Measurements from ENCODE around the gene RUFY1. TPM values are rescaled to one million over a fixed set of nuclear protein-coding genes. Genes with fewer than 3 reads are reported as not detected.
"Not testable (repeated sequence)": the region's sequence is repeated elsewhere in the genome, so short reads cannot be mapped to it uniquely, and the experiment has no call there.

RUFY1 gene
- total and polyA plus RNA-seq, 2 donors (not counting 3 experiments of a cell fraction or from before 2014, with no cell fraction given): 25.6 to 44.9 TPM

- POLR2A ChIA-PET; H3K9me3 ChIP-seq (replicated peaks; ENCODE audit: control insufficient read depth, insufficient read depth, low read length); dilution Hi-C loops (cut with MboI; ENCODE audit: extremely low pct_ligation_motif_present, low sequenced_read_pairs); intact Hi-C loops (cut with micrococcal nuclease); H3K27me3 ChIP-seq (ENCODE audit: control insufficient read depth in 2 of 2, insufficient read depth in 2 of 2, low read length in 2 of 2); H3K9me1 ChIP-seq (replicated peaks; ENCODE audit: control insufficient read depth, extremely low read depth, insufficient read depth, low read length); H3K79me2 ChIP-seq (ENCODE audit: control insufficient read depth, insufficient read depth, low read length); H4K20me1 ChIP-seq (replicated peaks; ENCODE audit: control insufficient read depth, extremely low read depth, insufficient read depth, low read length); CTCF ChIA-PET; H3K36me3 ChIP-seq (ENCODE audit: control insufficient read depth in 2 of 2, extremely low read depth in 1 of 2, insufficient read depth in 2 of 2, low read length in 2 of 2); H3K4me1 ChIP-seq (ENCODE audit: control insufficient read depth, extremely low read depth, insufficient read depth, low read length); BruUV-seq (replicated peaks); H3K9ac ChIP-seq (replicated peaks; ENCODE audit: extremely low read depth, insufficient read depth, low read length); H3K27ac ChIP-seq (ENCODE audit: insufficient read depth, low read depth, low read length); H3K4me2 ChIP-seq (ENCODE audit: insufficient read depth, low read length); DNase-seq (ENCODE audit: low read depth, low spot score): not testable (repeated sequence)
- FAIRE-seq: peak; percentile 96
- H3K4me3 ChIP-seq (replicated peaks in 1 of 3; ENCODE audit: insufficient read depth in 1 of 3, low read depth in 1 of 3, low read length in 3 of 3): peak overlapping the region in 1 of 3 experiments; percentile 13
- peak overlapping the region; percentile 62 for H2AFZ ChIP-seq (ENCODE audit: low read depth, low read length)
Measured at GRCh38 chr5:179634370-179635172, 84.2 kb downstream of the RUFY1 start.

- FAIRE-seq; POLR2A ChIA-PET; DNase-seq (ENCODE audit: low read depth, low spot score); H3K36me3 ChIP-seq (ENCODE audit: control insufficient read depth in 2 of 2, extremely low read depth in 1 of 2, insufficient read depth in 2 of 2, low read length in 2 of 2); H3K4me3 ChIP-seq (replicated peaks in 1 of 3; ENCODE audit: insufficient read depth in 1 of 3, low read depth in 1 of 3, low read length in 3 of 3); H4K20me1 ChIP-seq (replicated peaks; ENCODE audit: control insufficient read depth, extremely low read depth, insufficient read depth, low read length); H3K4me2 ChIP-seq (ENCODE audit: insufficient read depth, low read length); H3K9ac ChIP-seq (replicated peaks; ENCODE audit: extremely low read depth, insufficient read depth, low read length); BruUV-seq (replicated peaks); H3K27me3 ChIP-seq (ENCODE audit: control insufficient read depth in 2 of 2, insufficient read depth in 2 of 2, low read length in 2 of 2); intact Hi-C loops (cut with micrococcal nuclease); H3K4me1 ChIP-seq (ENCODE audit: control insufficient read depth, extremely low read depth, insufficient read depth, low read length); H2AFZ ChIP-seq (ENCODE audit: low read depth, low read length); H3K9me1 ChIP-seq (replicated peaks; ENCODE audit: control insufficient read depth, extremely low read depth, insufficient read depth, low read length); H3K9me3 ChIP-seq (replicated peaks; ENCODE audit: control insufficient read depth, insufficient read depth, low read length); H3K79me2 ChIP-seq (ENCODE audit: control insufficient read depth, insufficient read depth, low read length); dilution Hi-C loops (cut with MboI; ENCODE audit: extremely low pct_ligation_motif_present, low sequenced_read_pairs); H3K27ac ChIP-seq (ENCODE audit: insufficient read depth, low read depth, low read length): not testable (repeated sequence)
- CTCF ChIA-PET: interaction anchor here (2.4 kb wide), 1 partner anchor 29 kb away, joined by 8 read pairs; no protein-coding TSS in a partner anchor
Measured at GRCh38 chr5:179639296-179639695, 88.9 kb downstream of the RUFY1 start.

GRCh38 chr5:179641745-179642144 is 91.4 kb downstream of the RUFY1 start:
- H3K9me1 ChIP-seq (replicated peaks; ENCODE audit: control insufficient read depth, extremely low read depth, insufficient read depth, low read length); H4K20me1 ChIP-seq (replicated peaks; ENCODE audit: control insufficient read depth, extremely low read depth, insufficient read depth, low read length); intact Hi-C loops (cut with micrococcal nuclease); H3K4me3 ChIP-seq (replicated peaks in 1 of 3; ENCODE audit: insufficient read depth in 1 of 3, low read depth in 1 of 3, low read length in 3 of 3); H3K9me3 ChIP-seq (replicated peaks; ENCODE audit: control insufficient read depth, insufficient read depth, low read length); H2AFZ ChIP-seq (ENCODE audit: low read depth, low read length); dilution Hi-C loops (cut with MboI; ENCODE audit: extremely low pct_ligation_motif_present, low sequenced_read_pairs); FAIRE-seq; H3K36me3 ChIP-seq (ENCODE audit: control insufficient read depth in 2 of 2, extremely low read depth in 1 of 2, insufficient read depth in 2 of 2, low read length in 2 of 2); BruUV-seq (replicated peaks); POLR2A ChIA-PET; H3K27ac ChIP-seq (ENCODE audit: insufficient read depth, low read depth, low read length); H3K9ac ChIP-seq (replicated peaks; ENCODE audit: extremely low read depth, insufficient read depth, low read length); DNase-seq (ENCODE audit: low read depth, low spot score); H3K4me2 ChIP-seq (ENCODE audit: insufficient read depth, low read length); H3K79me2 ChIP-seq (ENCODE audit: control insufficient read depth, insufficient read depth, low read length); H3K4me1 ChIP-seq (ENCODE audit: control insufficient read depth, extremely low read depth, insufficient read depth, low read length); CTCF ChIA-PET; H3K27me3 ChIP-seq (ENCODE audit: control insufficient read depth in 2 of 2, insufficient read depth in 2 of 2, low read length in 2 of 2): not testable (repeated sequence)

- H2AFZ ChIP-seq (ENCODE audit: low read depth, low read length); H3K79me2 ChIP-seq (ENCODE audit: control insufficient read depth, insufficient read depth, low read length); H3K4me2 ChIP-seq (ENCODE audit: insufficient read depth, low read length); H3K27ac ChIP-seq (ENCODE audit: insufficient read depth, low read depth, low read length); dilution Hi-C loops (cut with MboI; ENCODE audit: extremely low pct_ligation_motif_present, low sequenced_read_pairs); POLR2A ChIA-PET; CTCF ChIA-PET; FAIRE-seq; H3K36me3 ChIP-seq (ENCODE audit: control insufficient read depth in 2 of 2, extremely low read depth in 1 of 2, insufficient read depth in 2 of 2, low read length in 2 of 2); H3K4me1 ChIP-seq (ENCODE audit: control insufficient read depth, extremely low read depth, insufficient read depth, low read length); H3K4me3 ChIP-seq (replicated peaks in 1 of 3; ENCODE audit: insufficient read depth in 1 of 3, low read depth in 1 of 3, low read length in 3 of 3); intact Hi-C loops (cut with micrococcal nuclease); DNase-seq (ENCODE audit: low read depth, low spot score); H3K9ac ChIP-seq (replicated peaks; ENCODE audit: extremely low read depth, insufficient read depth, low read length); H3K9me1 ChIP-seq (replicated peaks; ENCODE audit: control insufficient read depth, extremely low read depth, insufficient read depth, low read length); BruUV-seq (replicated peaks); H4K20me1 ChIP-seq (replicated peaks; ENCODE audit: control insufficient read depth, extremely low read depth, insufficient read depth, low read length); H3K27me3 ChIP-seq (ENCODE audit: control insufficient read depth in 2 of 2, insufficient read depth in 2 of 2, low read length in 2 of 2); H3K9me3 ChIP-seq (replicated peaks; ENCODE audit: control insufficient read depth, insufficient read depth, low read length): not testable (repeated sequence)
Measured at GRCh38 chr5:179642626-179643025, 92.3 kb downstream of the RUFY1 start.

Measured in endothelial cell of umbilical vein (primary cell).